Natural killer cell (primary cell): ENCODE data around the gene NXPH2. TPM values are rescaled to one million over a fixed set of nuclear protein-coding genes. Genes with fewer than 3 reads are reported as not detected.

Source experiments
- ATAC-seq, 3 donors: fragments of 150-1000 bp in 2 of 3; fragments of 200-7000 bp in 1 of 3; cut with Tn5 transposase; 1 replicate in 1 of 3; 2 replicates in 2 of 3; pipeline ENCODE4 v1.10.0; 2021; ENCODE audit warnings: mild to moderate bottlenecking in 2 of 3, moderate library complexity in 2 of 3
- DNase-seq, 2 donors: peaks; one replicate each; pipeline versions ENCODE4 v3.0.0 to v3.0.0-alpha.2; 2013 to 2021; ENCODE audit warnings: mixed read lengths in 1 of 2
- H3K27ac ChIP-seq: one replicate; pipeline ENCODE4 v1.5.1; 2013; ENCODE audit warnings: mild to moderate bottlenecking, low read length
- H3K27me3 ChIP-seq: one replicate; pipeline ENCODE4 v1.6.1; 2013; ENCODE audit warnings: low read length; ENCODE audit not compliant: control insufficient read depth, insufficient read depth
- H3K36me3 ChIP-seq: one replicate; pipeline ENCODE4 v1.6.1; 2013; ENCODE audit warnings: low read length; ENCODE audit not compliant: control insufficient read depth, insufficient read depth
- H3K4me1 ChIP-seq: one replicate; pipeline ENCODE4 v1.6.1; 2013; ENCODE audit warnings: low read length; ENCODE audit not compliant: control insufficient read depth, insufficient read depth
- H3K4me3 ChIP-seq: one replicate; pipeline ENCODE4 v1.5.1; 2013; ENCODE audit warnings: low read length
- H3K9me3 ChIP-seq: one replicate; pipeline ENCODE4 v1.6.1; 2013; ENCODE audit warnings: low read length; ENCODE audit not compliant: control insufficient read depth, insufficient read depth
- H3K27ac Mint-ChIP-seq, 2 donors: one replicate each; pipeline ENCODE4 v1.8.0; 2022; ENCODE audit warnings: mild to moderate bottlenecking in 2 of 2, mixed read lengths in 2 of 2, moderate library complexity in 1 of 2
- H3K27me3 Mint-ChIP-seq, 2 donors: one replicate each; pipeline ENCODE4 v1.8.0; 2022; ENCODE audit warnings: low read depth in 2 of 2, mixed read lengths in 2 of 2
- H3K36me3 Mint-ChIP-seq: one replicate; pipeline ENCODE4 v1.8.0; 2022; ENCODE audit warnings: mixed read lengths
- H3K4me1 Mint-ChIP-seq, 2 donors: one replicate each; pipeline ENCODE4 v1.8.0; 2022; ENCODE audit warnings: mixed read lengths in 2 of 2
- H3K4me3 Mint-ChIP-seq: one replicate; pipeline ENCODE4 v1.8.0; 2022; ENCODE audit warnings: mild to moderate bottlenecking, moderate library complexity, mixed read lengths
- H3K9me3 Mint-ChIP-seq, 2 donors: one replicate each; pipeline ENCODE4 v1.8.0; 2022; ENCODE audit warnings: mixed read lengths in 2 of 2
- CTCF ChIP-seq: fragments of 200-600 bp; IDR thresholded peaks from one replicate; pipeline ENCODE4 v1.8.0; 2022; ENCODE audit warnings: antibody characterized with exemption
- WGBS: methylation state at CpG from one replicate; pipeline ENCODE4 v1.1.7; 2013; ENCODE audit warnings: missing lambda C conversion rate; ENCODE audit not compliant: insufficient coverage; 5-methylcytosine and 5-hydroxymethylcytosine counted together
- intact Hi-C: fragments of 100-400 bp; cut with micrococcal nuclease; formaldehyde crosslinking; loops from one replicate; pipeline ENCODE4 v1.14.2; 2022
- total RNA-seq, 4 donors: library from RNA; stranded (reverse); fragments of 120-200 nt in 1 of 4; gene quantifications; one replicate each; pipeline versions ENCODE4 v1.2.3 to v1.2.4, GENCODE V29; 2013 to 2022

Gene NXPH2
- total RNA-seq, 3 donors from 2014 or later (not counting 1 experiment from before 2014, with no cell fraction given), result not detected

GRCh38 chr2:138780908-138781307 is 718 bp upstream of the NXPH2 start:
- TF ChIP-seq CTCF, result no peak
- Mint-ChIP-seq H3K36me3 (peaks cover 11% of the 10 kb centered on the region), H3K27ac (no peak overlapping the region), H3K4me3 (no peak overlapping the region), H3K9me3 (no peaks in the 10 kb centered on the region), H3K27me3 (peaks cover 28 to 33% of the 10 kb centered on the region in 2 donors), H3K4me1 (no peaks in the 10 kb centered on the region)
- no peak for DNase-seq
- H3K27ac ChIP-seq, result no peak overlapping the region
- no peaks in the 10 kb centered on the region for H3K4me1 ChIP-seq
- ATAC-seq, result no peak
- intact Hi-C loops, result no loop called here
- H3K9me3 ChIP-seq, result no peaks in the 10 kb centered on the region
- no peak overlapping the region for H3K4me3 ChIP-seq
- peaks cover 14% of the 10 kb centered on the region for H3K27me3 ChIP-seq
- 32% methylated on average over 19 of the region's 19 CpGs for WGBS
- no peaks in the 10 kb centered on the region for H3K36me3 ChIP-seq

DNA sequence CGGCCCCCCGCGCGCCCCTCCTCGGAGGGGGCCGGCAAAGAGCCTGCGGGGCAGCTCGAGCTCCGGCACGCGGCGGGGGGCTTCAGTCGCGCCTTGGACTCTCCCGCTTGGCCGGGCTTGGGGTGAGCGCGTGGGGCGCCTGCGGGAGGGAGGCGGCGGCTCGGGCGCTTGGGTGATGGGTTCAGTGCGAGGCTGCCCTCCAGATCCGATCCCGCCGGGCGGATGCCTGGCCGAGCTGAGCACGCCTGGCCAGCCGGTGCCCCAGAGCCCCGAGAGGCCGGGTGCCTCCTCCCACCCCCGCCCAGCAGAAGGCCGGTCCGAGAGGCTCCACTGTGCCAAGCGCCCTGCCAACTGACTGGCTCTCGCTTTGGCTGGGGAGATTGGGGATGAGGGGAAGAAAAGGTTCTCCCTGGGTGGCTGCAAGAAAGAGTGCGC is 273 bp upstream of the NXPH2 start:
- no peaks in the 10 kb centered on the region for H3K4me1 Mint-ChIP-seq
- no peak overlapping the region for H3K27ac Mint-ChIP-seq
- peaks cover 11% of the 10 kb centered on the region for H3K36me3 Mint-ChIP-seq
- peaks cover 14% of the 10 kb centered on the region for H3K27me3 ChIP-seq
- no peak overlapping the region for H3K4me3 ChIP-seq
- no peaks in the 10 kb centered on the region for H3K9me3 Mint-ChIP-seq
- no peaks in the 10 kb centered on the region for H3K36me3 ChIP-seq
- H3K27me3 Mint-ChIP-seq, result peaks cover 28 to 33% of the 10 kb centered on the region in 2 donors
- ATAC-seq (no peak), DNase-seq (no peak)
- no peaks in the 10 kb centered on the region for H3K4me1 ChIP-seq
- H3K9me3 ChIP-seq, result no peaks in the 10 kb centered on the region
- intact Hi-C loops, result no loop called here
- no peak for TF ChIP-seq CTCF
- WGBS, result 9% methylated on average over 40 of the region's 40 CpGs
- no peak overlapping the region for H3K27ac ChIP-seq
- no peak overlapping the region for H3K4me3 Mint-ChIP-seq

- H3K4me1 Mint-ChIP-seq, result no peaks in the 10 kb centered on the region
- TF ChIP-seq CTCF, result no peak
- H3K4me3 Mint-ChIP-seq, result no peak overlapping the region
- peaks cover 28 to 33% of the 10 kb centered on the region in 2 donors for H3K27me3 Mint-ChIP-seq
- peaks cover 14% of the 10 kb centered on the region for H3K27me3 ChIP-seq
- DNase-seq (no peak), ATAC-seq (no peak)
- no peaks in the 10 kb centered on the region for H3K36me3 ChIP-seq
- H3K4me3 ChIP-seq, result no peak overlapping the region
- no peak overlapping the region for H3K27ac ChIP-seq
- intact Hi-C loops, result no loop called here
- WGBS, result under 1% methylated on average over 19 of the region's 20 CpGs
- no peak overlapping the region for H3K27ac Mint-ChIP-seq
- no peaks in the 10 kb centered on the region for H3K9me3 ChIP-seq
- H3K9me3 Mint-ChIP-seq, result no peaks in the 10 kb centered on the region
- no peaks in the 10 kb centered on the region for H3K4me1 ChIP-seq
- H3K36me3 Mint-ChIP-seq, result peaks cover 11% of the 10 kb centered on the region
These were observed 797 bp downstream of the NXPH2 start for GRCh38 chr2:138779406-138779780.

DNA sequence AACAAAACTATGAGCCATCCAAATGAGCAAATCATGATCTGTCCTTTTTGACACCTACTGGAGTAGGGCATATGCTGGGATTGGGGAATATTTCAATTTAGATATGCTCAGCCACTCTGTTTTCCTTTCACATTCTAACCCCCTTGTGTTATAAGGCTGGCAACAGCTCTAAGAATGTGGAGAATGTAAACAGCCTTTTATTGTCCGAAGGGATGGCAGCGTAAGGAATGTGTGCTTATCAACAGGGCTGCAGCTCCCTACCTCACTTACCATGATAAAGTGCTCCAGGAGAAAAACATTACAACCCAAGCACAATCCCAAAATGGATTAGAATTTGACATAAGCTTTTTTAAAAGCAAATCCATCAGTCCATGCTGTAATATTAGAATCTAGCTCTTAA is 2.2 kb downstream of the NXPH2 start:
- DNase-seq (no peak), ATAC-seq (no peak)
- WGBS, result 70% methylated on average over 2 of the region's 2 CpGs
- Histone ChIP-seq H3K27ac (no peak overlapping the region), H3K27me3 (peaks cover 14% of the 10 kb centered on the region), H3K4me3 (no peak overlapping the region), H3K4me1 (no peaks in the 10 kb centered on the region), H3K9me3 (no peaks in the 10 kb centered on the region), H3K36me3 (no peaks in the 10 kb centered on the region)
- H3K27me3 Mint-ChIP-seq, result peaks cover 23 to 26% of the 10 kb centered on the region in 2 donors
- intact Hi-C loops, result no loop called here
- H3K4me1 Mint-ChIP-seq, result no peaks in the 10 kb centered on the region
- no peak overlapping the region for H3K4me3 Mint-ChIP-seq
- no peaks in the 10 kb centered on the region for H3K9me3 Mint-ChIP-seq
- no peak overlapping the region for H3K27ac Mint-ChIP-seq
- H3K36me3 Mint-ChIP-seq, result peaks cover 11% of the 10 kb centered on the region
- no peak for TF ChIP-seq CTCF
